ENCODE data around the gene HM13. TPM values are rescaled to one million over a fixed set of nuclear protein-coding genes. Genes with fewer than 3 reads are reported as not detected.

HM13 gene
- total and polyA plus RNA-seq, 2 of the 13 experiments (the other 11 are each of a cell fraction or from before 2014, with no cell fraction given), result 118 to 243 TPM

GRCh38 chr20:31608251-31608945 lies 94.2 kb downstream of the HM13 start (continued):
- TF ChIP-seq ZNF704 (CRISPR knock-in tag; IDR thresholded peaks at IDR 0.05; ENCODE audit: borderline replicate concordance), result peak; percentile 92
- TF ChIP-seq ZNF3 (CRISPR knock-in tag; IDR thresholded peaks at IDR 0.05), result peak; percentile 71; the same call in 1 of the 2 replicates
- TF ChIP-seq, protein P1, sequence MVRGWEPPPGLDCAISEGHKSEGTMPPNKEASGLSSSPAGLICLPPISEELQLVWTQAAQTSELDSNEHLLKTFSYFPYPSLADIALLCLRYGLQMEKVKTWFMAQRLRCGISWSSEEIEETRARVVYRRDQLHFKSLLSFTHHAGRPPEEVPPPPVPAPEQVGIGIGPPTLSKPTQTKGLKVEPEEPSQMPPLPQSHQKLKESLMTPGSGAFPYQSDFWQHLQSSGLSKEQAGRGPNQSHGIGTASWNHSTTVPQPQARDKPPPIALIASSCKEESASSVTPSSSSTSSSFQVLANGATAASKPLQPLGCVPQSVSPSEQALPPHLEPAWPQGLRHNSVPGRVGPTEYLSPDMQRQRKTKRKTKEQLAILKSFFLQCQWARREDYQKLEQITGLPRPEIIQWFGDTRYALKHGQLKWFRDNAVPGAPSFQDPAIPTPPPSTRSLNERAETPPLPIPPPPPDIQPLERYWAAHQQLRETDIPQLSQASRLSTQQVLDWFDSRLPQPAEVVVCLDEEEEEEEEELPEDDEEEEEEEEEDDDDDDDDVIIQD (CRISPR knock-in tag; IDR thresholded peaks at IDR 0.05; ENCODE audit: low read depth), result peak; percentile 84; the same call in 1 of the 2 replicates
- TF ChIP-seq ZNF550 (CRISPR knock-in tag; IDR thresholded peaks at IDR 0.05; ENCODE audit: borderline replicate concordance), result peak; percentile 74; the same call in 1 of the 2 replicates
- no peak for TF ChIP-seq SP2 (CRISPR knock-in tag; IDR thresholded peaks at IDR 0.05)
- peak; percentile 99 for TF ChIP-seq ZBTB20 (CRISPR knock-in tag; IDR thresholded peaks at IDR 0.05; ENCODE audit: borderline replicate concordance, low read depth)
- TF ChIP-seq ZNF569 (CRISPR knock-in tag; IDR thresholded peaks at IDR 0.05; ENCODE audit: borderline replicate concordance), result peak; percentile 90; the same call in 1 of the 2 replicates
- peak; percentile 100 for TF ChIP-seq ZNF503 (CRISPR knock-in tag; IDR thresholded peaks at IDR 0.05)
- TF ChIP-seq ZFP36L2 (CRISPR knock-in tag; IDR thresholded peaks at IDR 0.05), result 0 out of 2 replicates have a peak, but pooled peaks have one; percentile 55
- no peak; the same call in none of the 2 replicates for TF ChIP-seq ZNF343 (CRISPR knock-in tag; IDR thresholded peaks at IDR 0.05)
- peak; percentile 95 for TF ChIP-seq KAT8 (CRISPR knock-in tag; IDR thresholded peaks at IDR 0.05)
- TF ChIP-seq ZFP82 (CRISPR knock-in tag; IDR thresholded peaks at IDR 0.05; ENCODE audit: borderline replicate concordance), result peak; percentile 65; the same call in 1 of the 2 replicates
- peak; percentile 99 for TF ChIP-seq ZBTB38 (CRISPR knock-in tag; IDR thresholded peaks at IDR 0.05)
- 0 out of 2 replicates have a peak, but pooled peaks have one; percentile 63 for TF ChIP-seq ZUFSP (CRISPR knock-in tag; IDR thresholded peaks at IDR 0.05; ENCODE audit: borderline replicate concordance)
- no peak for TF ChIP-seq NPAS2 (CRISPR knock-in tag; IDR thresholded peaks at IDR 0.05; ENCODE audit: borderline replicate concordance)
- peak; percentile 99 for TF ChIP-seq ZNF367 (CRISPR knock-in tag; IDR thresholded peaks at IDR 0.05; ENCODE audit: borderline replicate concordance)
- peak; percentile 94; the same call in 1 of the 2 replicates for TF ChIP-seq DNMT3B (CRISPR knock-in tag; conservative IDR thresholded peaks at IDR 0.05)
- no peak for TF ChIP-seq CENPX (CRISPR knock-in tag; IDR thresholded peaks at IDR 0.05)
- TF ChIP-seq RBFOX2 (IDR thresholded peaks at IDR 0.05; ENCODE audit: low read depth, low read length), result peak; percentile 98
- TF ChIP-seq TRIM24 (CRISPR knock-in tag; IDR thresholded peaks at IDR 0.05), result peak; percentile 86; the same call in 1 of the 2 replicates
- TF ChIP-seq ZNF7 (CRISPR knock-in tag; IDR thresholded peaks at IDR 0.05), result peak; percentile 62; the same call in 1 of the 2 replicates
- TF ChIP-seq DMAP1 (CRISPR knock-in tag; IDR thresholded peaks at IDR 0.05), result peak; percentile 97
- TF ChIP-seq TBP (CRISPR knock-in tag; IDR thresholded peaks at IDR 0.05), result peak; percentile 94; the same call in 1 of the 2 replicates
- peak; percentile 86 for TF ChIP-seq ZNF12 (CRISPR knock-in tag; IDR thresholded peaks at IDR 0.05)
- TF ChIP-seq PHF8 (CRISPR knock-in tag; IDR thresholded peaks at IDR 0.05), result peak; percentile 64

Measured in HepG2 (cell line).